Sigmoid colon (tissue), 4 donors: ENCODE measurements around the gene CPNE6.

Experiments
- EP300 ChIP-seq, 4 donors: sonication (generic); formaldehyde crosslinking; IDR thresholded peaks; one replicate each; pipeline ENCODE4 v1.6.1; 2017; ENCODE audit warnings: antibody characterized with exemption in 4 of 4
- POLR2A ChIP-seq, 2 donors: fragments of 450-650 bp; IDR thresholded peaks; one replicate each; pipeline ENCODE4 v1.6.1; 2016; ENCODE audit warnings: antibody characterized with exemption in 2 of 2, mild to moderate bottlenecking in 2 of 2, moderate library complexity in 2 of 2
- POLR2AphosphoS5 ChIP-seq, 4 donors: sonication (generic); formaldehyde crosslinking; IDR thresholded peaks; one replicate each; pipeline ENCODE4 v1.6.1; 2017; ENCODE audit warnings: antibody characterized with exemption in 4 of 4
- TF ChIP-seq, protein P1 (sequence below), 4 experiments: fragments of 450-650 bp in 3 of 4; fragments of 200-600 bp in 1 of 4; IDR thresholded peaks; one replicate each; pipeline ENCODE4 v1.5.1; 2016 to 2019; ENCODE audit warnings: antibody characterized with exemption in 4 of 4, mild to moderate bottlenecking in 3 of 4, moderate library complexity in 2 of 4

DNA sequence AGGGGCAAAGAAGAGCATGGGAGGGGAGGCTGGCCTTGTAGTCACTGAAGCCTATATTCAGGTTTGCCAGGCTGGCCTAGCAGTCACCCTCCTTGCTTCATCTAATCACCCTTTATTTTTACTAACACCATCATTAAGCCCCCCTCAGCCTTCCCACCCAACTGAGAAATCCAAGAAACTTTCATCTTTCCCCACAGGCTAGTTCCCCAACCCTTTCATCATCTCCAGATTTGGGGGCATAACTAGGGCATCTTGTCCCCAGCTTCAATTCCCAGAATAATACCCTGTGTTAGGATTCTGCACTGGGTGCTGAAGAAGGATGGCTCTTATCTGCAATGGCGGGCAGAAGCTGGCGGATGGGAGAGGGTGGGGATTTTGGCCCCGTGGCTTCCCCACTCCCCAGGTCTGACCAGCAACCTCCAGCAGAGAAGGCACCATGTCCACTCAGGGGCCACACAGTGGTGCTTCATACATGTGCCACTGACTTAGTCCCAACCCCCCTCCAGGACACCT is 29.7 kb downstream of the CPNE6 start:
- TF ChIP-seq, protein P1, sequence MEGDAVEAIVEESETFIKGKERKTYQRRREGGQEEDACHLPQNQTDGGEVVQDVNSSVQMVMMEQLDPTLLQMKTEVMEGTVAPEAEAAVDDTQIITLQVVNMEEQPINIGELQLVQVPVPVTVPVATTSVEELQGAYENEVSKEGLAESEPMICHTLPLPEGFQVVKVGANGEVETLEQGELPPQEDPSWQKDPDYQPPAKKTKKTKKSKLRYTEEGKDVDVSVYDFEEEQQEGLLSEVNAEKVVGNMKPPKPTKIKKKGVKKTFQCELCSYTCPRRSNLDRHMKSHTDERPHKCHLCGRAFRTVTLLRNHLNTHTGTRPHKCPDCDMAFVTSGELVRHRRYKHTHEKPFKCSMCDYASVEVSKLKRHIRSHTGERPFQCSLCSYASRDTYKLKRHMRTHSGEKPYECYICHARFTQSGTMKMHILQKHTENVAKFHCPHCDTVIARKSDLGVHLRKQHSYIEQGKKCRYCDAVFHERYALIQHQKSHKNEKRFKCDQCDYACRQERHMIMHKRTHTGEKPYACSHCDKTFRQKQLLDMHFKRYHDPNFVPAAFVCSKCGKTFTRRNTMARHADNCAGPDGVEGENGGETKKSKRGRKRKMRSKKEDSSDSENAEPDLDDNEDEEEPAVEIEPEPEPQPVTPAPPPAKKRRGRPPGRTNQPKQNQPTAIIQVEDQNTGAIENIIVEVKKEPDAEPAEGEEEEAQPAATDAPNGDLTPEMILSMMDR (IDR thresholded peaks at IDR 0.05), result no peak
- TF ChIP-seq POLR2AphosphoS5 (IDR thresholded peaks at IDR 0.05) (no peak), EP300 (IDR thresholded peaks at IDR 0.05) (no peak), POLR2A (IDR thresholded peaks at IDR 0.05) (no peak)
